Measurements from ENCODE around the gene CCDC152. TPM values are rescaled to one million over a fixed set of nuclear protein-coding genes. Genes with fewer than 3 reads are reported as not detected.
"Not testable (repeated sequence)": the region's sequence is repeated elsewhere in the genome, so short reads cannot be mapped to it uniquely, and the experiment has no call there.

Gene CCDC152
- polyA plus RNA-seq, 4 donors: 1.6 to 42.6 (median 3.9) TPM

GRCh38 chr5:42811591-42812446 is 55.2 kb downstream of the CCDC152 start, which contains the start of gene SELENOP:
SELENOP (minus strand) TSS chr5:42811892; CDS start chr5:42808353, 3,539 bp downstream.
- peak within 1 kb of the TSS; percentile 68 to 88 (median 87) for H3K27ac ChIP-seq (ENCODE audit: low read depth in 1 of 3, low read length in 2 of 3)
- no peak for FAIRE-seq
- no peaks in the 10 kb centered on the region for H3K27me3 ChIP-seq (ENCODE audit: control insufficient read depth in 3 of 3, insufficient read depth in 3 of 3, low read length in 3 of 3)
- peaks cover 0 to 7% (median 0%) of the 10 kb centered on the region in 3 donors for H3K36me3 ChIP-seq (ENCODE audit: control insufficient read depth in 3 of 3, insufficient read depth in 2 of 3, low read depth in 1 of 3, low read length in 3 of 3)
- no peaks in the 10 kb centered on the region for H3K9me3 ChIP-seq (ENCODE audit: control insufficient read depth in 2 of 2, insufficient read depth in 1 of 2, low read depth in 1 of 2, low read length in 1 of 2)
- H3K4me1 ChIP-seq (ENCODE audit: control insufficient read depth in 3 of 3, insufficient read depth in 2 of 3, low read depth in 1 of 3, low read length in 2 of 3): peaks cover 0 to 8% (median 0%) of the 10 kb centered on the region in 3 donors
- peak; percentile 94 to 96 for DNase-seq
- peak within 1 kb of the TSS; percentile 53 to 78 (median 72) for H3K4me3 ChIP-seq (ENCODE audit: low read depth in 1 of 3, low read length in 3 of 3)
- WGBS, 3 donors: 11 to 22% (median 20%) methylated on average over 8 of the region's 8 CpGs

GRCh38 chr5:42812620-42813019 is 56.0 kb downstream of the CCDC152 start:
- Histone ChIP-seq H3K4me3 (ENCODE audit: low read depth in 1 of 3, low read length in 3 of 3) (no peak overlapping the region), H3K27ac (ENCODE audit: low read depth in 1 of 3, low read length in 2 of 3) (peak overlapping the region in 2 of 3 donors; percentile 11 to 88), H3K4me1 (ENCODE audit: control insufficient read depth in 3 of 3, insufficient read depth in 2 of 3, low read depth in 1 of 3, low read length in 2 of 3) (peaks cover 0 to 8% (median 0%) of the 10 kb centered on the region in 3 donors), H3K27me3 (ENCODE audit: control insufficient read depth in 3 of 3, insufficient read depth in 3 of 3, low read length in 3 of 3) (no peaks in the 10 kb centered on the region), H3K36me3 (ENCODE audit: control insufficient read depth in 3 of 3, insufficient read depth in 2 of 3, low read depth in 1 of 3, low read length in 3 of 3) (peaks cover 0 to 7% (median 0%) of the 10 kb centered on the region in 3 donors), H3K9me3 (ENCODE audit: control insufficient read depth in 2 of 2, insufficient read depth in 1 of 2, low read depth in 1 of 2, low read length in 1 of 2) (no peaks in the 10 kb centered on the region)
- FAIRE-seq: no peak
- 70 to 78% (median 72%) methylated on average over 2 of the region's 2 CpGs for WGBS, 3 donors
- no peak for DNase-seq

- DNase-seq (no peak), FAIRE-seq (no peak)
- Histone ChIP-seq H3K4me1 (ENCODE audit: control insufficient read depth in 3 of 3, insufficient read depth in 2 of 3, low read depth in 1 of 3, low read length in 2 of 3) (peaks cover 0 to 8% (median 0%) of the 10 kb centered on the region in 3 donors), H3K36me3 (ENCODE audit: control insufficient read depth in 3 of 3, insufficient read depth in 2 of 3, low read depth in 1 of 3, low read length in 3 of 3) (peaks cover 0 to 2% (median 0%) of the 10 kb centered on the region in 3 donors), H3K9me3 (ENCODE audit: control insufficient read depth in 2 of 2, insufficient read depth in 1 of 2, low read depth in 1 of 2, low read length in 1 of 2) (no peaks in the 10 kb centered on the region), H3K27ac (ENCODE audit: low read depth in 1 of 3, low read length in 2 of 3) (no peak overlapping the region), H3K4me3 (ENCODE audit: low read depth in 1 of 3, low read length in 3 of 3) (no peak overlapping the region), H3K27me3 (ENCODE audit: control insufficient read depth in 3 of 3, insufficient read depth in 3 of 3, low read length in 3 of 3) (no peaks in the 10 kb centered on the region)
- 91 to 96% (median 94%) methylated on average over 19 of the region's 19 CpGs for WGBS, 3 donors
Observed at GRCh38 chr5:42813533-42813932, 56.9 kb downstream of the CCDC152 start.

GRCh38 chr5:42816546-42816945 is 59.9 kb downstream of the CCDC152 start:
- not testable (repeated sequence) for H3K36me3 ChIP-seq (ENCODE audit: control insufficient read depth in 3 of 3, insufficient read depth in 2 of 3, low read depth in 1 of 3, low read length in 3 of 3); H3K4me3 ChIP-seq (ENCODE audit: low read depth in 1 of 3, low read length in 3 of 3); DNase-seq; FAIRE-seq; H3K9me3 ChIP-seq (ENCODE audit: control insufficient read depth in 2 of 2, insufficient read depth in 1 of 2, low read depth in 1 of 2, low read length in 1 of 2); H3K4me1 ChIP-seq (ENCODE audit: control insufficient read depth in 3 of 3, insufficient read depth in 2 of 3, low read depth in 1 of 3, low read length in 2 of 3); H3K27ac ChIP-seq (ENCODE audit: low read depth in 1 of 3, low read length in 2 of 3); H3K27me3 ChIP-seq (ENCODE audit: control insufficient read depth in 3 of 3, insufficient read depth in 3 of 3, low read length in 3 of 3)
- WGBS, 3 donors: 81 to 97% (median 93%) methylated on average over 2 of the region's 2 CpGs

- no peak for DNase-seq
- WGBS, 3 donors: 56 to 97% (median 71%) methylated on average over 2 of the region's 2 CpGs
- no peak for FAIRE-seq
- H3K4me3 ChIP-seq (ENCODE audit: low read depth in 1 of 3, low read length in 3 of 3): no peak overlapping the region
- no peaks in the 10 kb centered on the region for H3K27me3 ChIP-seq (ENCODE audit: control insufficient read depth in 3 of 3, insufficient read depth in 3 of 3, low read length in 3 of 3)
- H3K27ac ChIP-seq (ENCODE audit: low read depth in 1 of 3, low read length in 2 of 3): no peak overlapping the region
- H3K9me3 ChIP-seq (ENCODE audit: control insufficient read depth in 2 of 2, insufficient read depth in 1 of 2, low read depth in 1 of 2, low read length in 1 of 2): no peaks in the 10 kb centered on the region
- peaks cover 0 to 15% (median 0%) of the 10 kb centered on the region in 3 donors for H3K4me1 ChIP-seq (ENCODE audit: control insufficient read depth in 3 of 3, insufficient read depth in 2 of 3, low read depth in 1 of 3, low read length in 2 of 3)
- H3K36me3 ChIP-seq (ENCODE audit: control insufficient read depth in 3 of 3, insufficient read depth in 2 of 3, low read depth in 1 of 3, low read length in 3 of 3): no peaks in the 10 kb centered on the region
Observed at GRCh38 chr5:42819745-42820144, 63.1 kb downstream of the CCDC152 start.

GRCh38 chr5:42822548-42822947 is 65.9 kb downstream of the CCDC152 start:
- no peak overlapping the region for H3K4me3 ChIP-seq (ENCODE audit: low read depth in 1 of 3, low read length in 3 of 3)
- FAIRE-seq: no peak

GRCh38 chr5:42824347-42824976 is 67.8 kb downstream of the CCDC152 start:
- H3K36me3 ChIP-seq (ENCODE audit: control insufficient read depth in 3 of 3, insufficient read depth in 2 of 3, low read depth in 1 of 3, low read length in 3 of 3): no peaks in the 10 kb centered on the region
- DNase-seq (peak; percentile 64 to 67), FAIRE-seq (no peak)
- no peaks in the 10 kb centered on the region for H3K9me3 ChIP-seq (ENCODE audit: control insufficient read depth in 2 of 2, insufficient read depth in 1 of 2, low read depth in 1 of 2, low read length in 1 of 2)
- no peak overlapping the region for H3K4me3 ChIP-seq (ENCODE audit: low read depth in 1 of 3, low read length in 3 of 3)
- WGBS, 3 donors: 25 to 57% (median 35%) methylated on average over 7 of the region's 7 CpGs
- peaks cover 0 to 24% (median 0%) of the 10 kb centered on the region in 3 donors for H3K4me1 ChIP-seq (ENCODE audit: control insufficient read depth in 3 of 3, insufficient read depth in 2 of 3, low read depth in 1 of 3, low read length in 2 of 3)
- peak overlapping the region in 1 of 3 donors; percentile 21 for H3K27ac ChIP-seq (ENCODE audit: low read depth in 1 of 3, low read length in 2 of 3)
- no peaks in the 10 kb centered on the region for H3K27me3 ChIP-seq (ENCODE audit: control insufficient read depth in 3 of 3, insufficient read depth in 3 of 3, low read length in 3 of 3)

More at GRCh38 chr5:42822548-42822947, 65.9 kb downstream of the CCDC152 start:
- WGBS, 3 donors: 78 to 87% (median 85%) methylated on average over 2 of the region's 2 CpGs
- H3K27ac ChIP-seq (ENCODE audit: low read depth in 1 of 3, low read length in 2 of 3): no peak overlapping the region
- no peaks in the 10 kb centered on the region for H3K9me3 ChIP-seq (ENCODE audit: control insufficient read depth in 2 of 2, insufficient read depth in 1 of 2, low read depth in 1 of 2, low read length in 1 of 2)
- H3K36me3 ChIP-seq (ENCODE audit: control insufficient read depth in 3 of 3, insufficient read depth in 2 of 3, low read depth in 1 of 3, low read length in 3 of 3): no peaks in the 10 kb centered on the region
- DNase-seq: no peak
- no peaks in the 10 kb centered on the region for H3K27me3 ChIP-seq (ENCODE audit: control insufficient read depth in 3 of 3, insufficient read depth in 3 of 3, low read length in 3 of 3)
- H3K4me1 ChIP-seq (ENCODE audit: control insufficient read depth in 3 of 3, insufficient read depth in 2 of 3, low read depth in 1 of 3, low read length in 2 of 3): peaks cover 0 to 24% (median 0%) of the 10 kb centered on the region in 3 donors

- WGBS, 3 donors: 79 to 91% (median 87%) methylated on average over 9 of the region's 9 CpGs
- Histone ChIP-seq H3K4me1 (ENCODE audit: control insufficient read depth in 3 of 3, insufficient read depth in 2 of 3, low read depth in 1 of 3, low read length in 2 of 3) (peaks cover 0 to 24% (median 0%) of the 10 kb centered on the region in 3 donors), H3K9me3 (ENCODE audit: control insufficient read depth in 2 of 2, insufficient read depth in 1 of 2, low read depth in 1 of 2, low read length in 1 of 2) (no peaks in the 10 kb centered on the region), H3K36me3 (ENCODE audit: control insufficient read depth in 3 of 3, insufficient read depth in 2 of 3, low read depth in 1 of 3, low read length in 3 of 3) (no peaks in the 10 kb centered on the region), H3K27ac (ENCODE audit: low read depth in 1 of 3, low read length in 2 of 3) (no peak overlapping the region), H3K27me3 (ENCODE audit: control insufficient read depth in 3 of 3, insufficient read depth in 3 of 3, low read length in 3 of 3) (no peaks in the 10 kb centered on the region), H3K4me3 (ENCODE audit: low read depth in 1 of 3, low read length in 3 of 3) (no peak overlapping the region)
- FAIRE-seq (no peak), DNase-seq (peak in 1 of 2 donors; percentile 16)
Observed at GRCh38 chr5:42825422-42826148, 69.0 kb downstream of the CCDC152 start.
